ENCODE results near the gene ATXN1.

ATXN1 gene

GRCh38 chr6:16374016-16374415, 387.2 kb downstream of the ATXN1 start:
- no peak for DNase-seq

- DNase-seq: no peak
Measured at GRCh38 chr6:16372029-16372776, 389.1 kb downstream of the ATXN1 start.

GRCh38 chr6:16371401-16371800, 389.9 kb downstream of the ATXN1 start:
- no peak for DNase-seq

- DNase-seq: no peak
Measured at GRCh38 chr6:16370943-16371342, 390.3 kb downstream of the ATXN1 start.

GRCh38 chr6:16369989-16370388, 391.3 kb downstream of the ATXN1 start:
- no peak for DNase-seq

GRCh38 chr6:16369140-16369745, 392.0 kb downstream of the ATXN1 start:
- DNase-seq: no peak

GRCh38 chr6:16367571-16367970, 393.7 kb downstream of the ATXN1 start:
- DNase-seq: no peak

GRCh38 chr6:16363749-16364148, 397.5 kb downstream of the ATXN1 start:
- no peak for DNase-seq

GRCh38 chr6:16362819-16363589, 398.3 kb downstream of the ATXN1 start:
- no peak for DNase-seq

- no peak for DNase-seq
Measured at GRCh38 chr6:16362296-16362695, 399.0 kb downstream of the ATXN1 start.

GRCh38 chr6:16361861-16362260, 399.4 kb downstream of the ATXN1 start:
- no peak for DNase-seq

GRCh38 chr6:16361121-16361520, 400.1 kb downstream of the ATXN1 start:
- no peak for DNase-seq

- no peak for DNase-seq
Measured at GRCh38 chr6:16360365-16360764, 400.9 kb downstream of the ATXN1 start.

- DNase-seq: no peak
Measured at GRCh38 chr6:16359563-16359962, 401.7 kb downstream of the ATXN1 start.

- no peak for DNase-seq
Measured at GRCh38 chr6:16358531-16359138, 402.6 kb downstream of the ATXN1 start.

GRCh38 chr6:16355699-16356446, 405.4 kb downstream of the ATXN1 start:
- no peak for DNase-seq

- no peak for DNase-seq
Measured at GRCh38 chr6:16355238-16355637, 406.0 kb downstream of the ATXN1 start.

GRCh38 chr6:16354692-16355091, 406.6 kb downstream of the ATXN1 start:
- no peak for DNase-seq

GRCh38 chr6:16352821-16353438, 408.3 kb downstream of the ATXN1 start:
- DNase-seq: no peak

- DNase-seq: no peak
Measured at GRCh38 chr6:16352258-16352635, 409.0 kb downstream of the ATXN1 start.

GRCh38 chr6:16349544-16349943, 411.7 kb downstream of the ATXN1 start:
- DNase-seq: no peak

- no peak for DNase-seq
Measured at GRCh38 chr6:16346831-16347230, 414.4 kb downstream of the ATXN1 start.
